HCT116 (cell line): ENCODE results near the gene CIB4.

Source experiments
- CEBPB ChIP-seq: IDR thresholded peaks from 2 replicates; pipeline ENCODE4 v1.6.1; 2012; ENCODE audit warnings: low read depth
- CTCF ChIP-seq, 3 experiments: fragments of 200-600 bp in 1 of 3; sonication (generic) in 1 of 3; IDR thresholded peaks in 2 of 3; conservative IDR thresholded peaks in 1 of 3; 2 replicates each; pipeline ENCODE4 v1.5.1; 2012 to 2017; ENCODE audit warnings: low read depth in 2 of 3, low read length in 2 of 3, antibody characterized with exemption in 1 of 3, borderline replicate concordance in 1 of 3, control low read depth in 1 of 3, mild to moderate bottlenecking in 1 of 3, mixed read lengths in 1 of 3, mixed run types in 1 of 3, moderate library complexity in 1 of 3; ENCODE audit not compliant: insufficient read depth in 1 of 3
- ELF1 ChIP-seq: IDR thresholded peaks from 2 replicates; pipeline ENCODE4 v1.6.1; 2012; ENCODE audit warnings: low read depth, borderline replicate concordance
- EZH2 ChIP-seq: fragments of 200-600 bp; sonication (generic); IDR thresholded peaks from 2 replicates; pipeline ENCODE4 v1.6.1; 2017; ENCODE audit warnings: antibody characterized with exemption, mixed run types
- EZH2phosphoT487 ChIP-seq: fragments of 200-600 bp; IDR thresholded peaks from 2 replicates; pipeline ENCODE4 v1.6.1; 2018; ENCODE audit warnings: antibody characterized with exemption, borderline replicate concordance
- MAX ChIP-seq: IDR thresholded peaks from 2 replicates; pipeline ENCODE4 v1.6.1; 2012
- POLR2A ChIP-seq: IDR thresholded peaks from 2 replicates; pipeline ENCODE4 v1.7.0; 2011; ENCODE audit warnings: borderline replicate concordance; ENCODE audit not compliant: insufficient read depth, insufficient read length; ENCODE audit errors: extremely low read depth
- REST ChIP-seq: IDR thresholded peaks from 2 replicates; pipeline ENCODE4 v1.6.1; 2012; ENCODE audit warnings: low read depth
- SP1 ChIP-seq: IDR thresholded peaks from 2 replicates; pipeline ENCODE4 v1.6.1; 2012; ENCODE audit warnings: low read depth

GRCh38 chr2:26581266-26581990 is 59.7 kb downstream of the CIB4 start:
- TF ChIP-seq SP1 (no peak), CTCF (IDR thresholded peaks at IDR 0.05 in 2 of 3, conservative IDR thresholded peaks at IDR 0.05 in 1 of 3; ENCODE audit: borderline replicate concordance in 1 of 3, insufficient read depth in 1 of 3, low read depth in 2 of 3, low read length in 2 of 3) (no peak), MAX (no peak), CEBPB (no peak), EZH2phosphoT487 (no peak), POLR2A (no peak), REST (no peak), EZH2 (no peak), ELF1 (no peak)
